Skin epidermis (tissue), 12 donors: ENCODE measurements around the gene LTB.
"Not testable (repeated sequence)": the region's sequence is repeated elsewhere in the genome, so short reads cannot be mapped to it uniquely, and the experiment has no call there.

Experiments used
- H3K27ac ChIP-seq, 21 experiments: fragments of 200-600 bp; sonication (generic) in 11 of 21; one replicate each; pipeline ENCODE4 v1.5.0; 2020; ENCODE audit warnings: mild to moderate bottlenecking in 3 of 21, inconsistent platforms in 2 of 21, moderate library complexity in 2 of 21
- H3K4me3 ChIP-seq, 7 experiments: fragments of 200-600 bp; sonication (generic) in 2 of 7; one replicate each; pipeline ENCODE4 v1.5.0; 2020; ENCODE audit warnings: inconsistent platforms in 2 of 7, mild to moderate bottlenecking in 2 of 7, moderate library complexity in 1 of 7

Gene LTB

GRCh38 chr6:31558631-31559500, 23.4 kb downstream of the LTB start:
- Histone ChIP-seq H3K4me3 (peak overlapping the region in 1 of 7 experiments; percentile 12), H3K27ac (peak overlapping the region in 19 of 21 experiments; percentile 46 to 89 (median 71))

GRCh38 chr6:31558318-31558625, 24.0 kb downstream of the LTB start:
- Histone ChIP-seq H3K27ac (peak overlapping the region in 19 of 21 experiments; percentile 2 to 89 (median 71)), H3K4me3 (peak overlapping the region in 1 of 7 experiments; percentile 12)

GRCh38 chr6:31557443-31558317, 24.5 kb downstream of the LTB start:
- H3K27ac ChIP-seq: peak overlapping the region in 18 of 21 experiments; percentile 2 to 89 (median 73)

GRCh38 chr6:31556307-31556706, 25.9 kb downstream of the LTB start:
- Histone ChIP-seq H3K4me3 (no peak overlapping the region), H3K27ac (peak overlapping the region in 5 of 21 experiments; percentile 5 to 59 (median 47))

More at GRCh38 chr6:31557443-31558317, 24.5 kb downstream of the LTB start:
- H3K4me3 ChIP-seq: no peak overlapping the region

GRCh38 chr6:31551371-31551770, 30.9 kb downstream of the LTB start:
- H3K27ac ChIP-seq, H3K4me3 ChIP-seq: not testable (repeated sequence)

- H3K27ac ChIP-seq: peak overlapping the region in 16 of 21 experiments; percentile 66 to 95 (median 84)
- peak overlapping the region in 1 of 7 experiments; percentile 43 for H3K4me3 ChIP-seq
Measured at GRCh38 chr6:31548544-31548873, 33.7 kb downstream of the LTB start.

GRCh38 chr6:31547727-31548543, 34.3 kb downstream of the LTB start:
- Histone ChIP-seq H3K27ac (peak overlapping the region in 20 of 21 experiments; percentile 66 to 95 (median 83)), H3K4me3 (peak overlapping the region; percentile 26 to 44 (median 34))

- Histone ChIP-seq H3K4me3 (peak within 1 kb of the TSS; percentile 26 to 44 (median 34)), H3K27ac (peak within 1 kb of the TSS in 20 of 21 experiments; percentile 66 to 95 (median 83))
Measured at GRCh38 chr6:31546958-31547726, 35.1 kb downstream of the LTB start, which contains the start of gene NFKBIL1. NFKBIL1 (plus strand) TSS chr6:31547608; CDS start chr6:31547695, 87 bp downstream.

- peak within 1 kb of the TSS in 20 of 21 experiments; percentile 66 to 95 (median 83) for H3K27ac ChIP-seq
- peak within 1 kb of the TSS; percentile 26 to 44 (median 34) for H3K4me3 ChIP-seq
Measured at GRCh38 chr6:31546339-31546957, 35.8 kb downstream of the LTB start, which contains the start of gene ATP6V1G2. ATP6V1G2 (minus strand) TSS chr6:31546608; CDS start chr6:31546559, 49 bp downstream.

GRCh38 chr6:31545291-31545690, 36.9 kb downstream of the LTB start:
- H3K27ac ChIP-seq: no peak overlapping the region
- H3K4me3 ChIP-seq: no peak overlapping the region

- Histone ChIP-seq H3K27ac (no peak overlapping the region), H3K4me3 (no peak overlapping the region)
Measured at GRCh38 chr6:31544676-31545075, 37.5 kb downstream of the LTB start.

GRCh38 chr6:31543639-31544038, 38.6 kb downstream of the LTB start:
- H3K27ac ChIP-seq: no peak overlapping the region
- H3K4me3 ChIP-seq: no peak overlapping the region

- Histone ChIP-seq H3K27ac (peak within 1 kb of the TSS; percentile 80 to 99 (median 95)), H3K4me3 (peak within 1 kb of the TSS; percentile 49 to 82 (median 67))
Measured at GRCh38 chr6:31541658-31542521, 40.3 kb downstream of the LTB start, which contains the start of gene DDX39B. DDX39B (minus strand) TSS chr6:31542003; CDS start chr6:31540532, 1,471 bp downstream.

GRCh38 chr6:31541059-31541657, 41.1 kb downstream of the LTB start:
- Histone ChIP-seq H3K27ac (peak overlapping the region; percentile 80 to 99 (median 95)), H3K4me3 (peak overlapping the region; percentile 49 to 82 (median 67))

- Histone ChIP-seq H3K27ac (peak overlapping the region in 19 of 21 experiments; percentile 81 to 99 (median 95)), H3K4me3 (peak overlapping the region; percentile 49 to 82 (median 67))
Measured at GRCh38 chr6:31540640-31541039, 41.6 kb downstream of the LTB start.

GRCh38 chr6:31538805-31539400, 43.3 kb downstream of the LTB start:
- peak overlapping the region in 1 of 21 experiments; percentile 98 for H3K27ac ChIP-seq
- peak overlapping the region in 2 of 7 experiments; percentile 6 to 76 for H3K4me3 ChIP-seq
